HL-60 (cell line): ENCODE results near the gene MEMO1.
"Not testable (repeated sequence)": the region's sequence is repeated elsewhere in the genome, so short reads cannot be mapped to it uniquely, and the experiment has no call there.

Experiments used
- DNase-seq, 2 experiments: peaks; one replicate each; pipeline ENCODE4 v3.0.0-alpha.2; 2010 to 2020; ENCODE audit warnings: low read depth in 1 of 2, low spot score in 1 of 2
- H3K27ac ChIP-seq: fragments of 250-450 bp; sonication (Bioruptor Pico); replicated peaks from 2 replicates; pipeline ENCODE4 v1.5.1; 2020; ENCODE audit warnings: mild to moderate bottlenecking, moderate library complexity
- H3K27me3 ChIP-seq: fragments of 250-450 bp; sonication (Bioruptor Pico); 2 replicates; pipeline ENCODE4 v1.5.1; 2021; ENCODE audit warnings: mild to moderate bottlenecking, moderate library complexity; ENCODE audit not compliant: insufficient read depth, poor library complexity, severe bottlenecking
- H3K4me3 ChIP-seq: replicated peaks from 2 replicates; pipeline ENCODE4 v1.5.1; 2011; ENCODE audit warnings: mild to moderate bottlenecking, control low read depth, low read length; ENCODE audit not compliant: insufficient read depth
- GABPA ChIP-seq: IDR thresholded peaks from 2 replicates; pipeline ENCODE4 v1.6.1; 2012; ENCODE audit warnings: low read depth
- POLR2AphosphoS5 ChIP-seq: IDR thresholded peaks from 2 replicates; pipeline ENCODE4 v1.6.1; 2012; ENCODE audit warnings: low read depth
- SPI1 ChIP-seq: IDR thresholded peaks from 2 replicates; pipeline ENCODE4 v1.6.1; 2012; ENCODE audit warnings: low read depth, mild to moderate bottlenecking, borderline replicate concordance
- TF ChIP-seq, protein P1 (sequence below): IDR thresholded peaks from one replicate; pipeline ENCODE4 v1.5.1; 2011; ENCODE audit warnings: low read length, control low read depth, inconsistent platforms; ENCODE audit not compliant: insufficient read depth
- TF ChIP-seq, protein P2 (sequence below): IDR thresholded peaks from 2 replicates; pipeline ENCODE4 v1.6.1; 2012; ENCODE audit warnings: low read depth; ENCODE audit not compliant: insufficient replicate concordance

The MEMO1 gene

DNA sequence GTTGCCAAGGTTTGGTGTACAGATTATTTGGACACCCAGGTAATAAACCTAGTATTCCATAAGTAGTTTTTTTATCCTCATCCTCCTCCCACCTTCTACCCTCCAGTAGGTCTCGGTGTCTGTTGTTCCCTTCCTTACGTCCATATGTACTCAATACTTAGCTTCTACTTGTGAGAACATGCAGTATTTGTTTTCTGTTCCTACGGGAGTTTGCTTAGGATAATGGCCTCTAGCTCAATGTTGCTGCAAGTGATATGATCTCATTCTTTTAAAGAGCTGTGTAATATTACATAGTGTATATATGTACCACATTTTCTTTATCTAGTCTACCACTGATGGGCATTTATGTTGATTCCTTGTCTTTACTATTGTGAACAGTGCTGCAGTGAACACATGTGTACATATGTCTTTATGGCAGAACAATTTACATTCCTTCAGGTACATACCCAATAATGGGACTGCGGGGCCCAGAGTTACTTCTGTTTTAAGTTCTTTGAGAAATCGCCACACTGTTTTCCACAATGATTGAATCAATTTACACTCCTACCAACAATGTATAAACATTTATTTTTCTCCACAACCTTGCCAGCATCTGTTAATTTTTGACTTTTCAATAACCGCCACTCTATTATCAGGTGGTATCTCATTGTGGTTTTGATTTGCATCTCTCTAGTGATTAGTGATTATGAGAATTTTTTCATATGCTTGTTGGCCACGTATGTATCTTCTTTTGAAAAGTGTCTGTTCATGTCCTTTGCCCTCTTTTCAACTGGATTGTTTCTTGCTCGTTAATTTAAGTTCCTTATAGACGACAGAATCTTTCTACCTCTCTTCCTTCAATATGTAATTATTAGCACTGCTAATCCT is 88.0 kb downstream of the MEMO1 start:
- Histone ChIP-seq H3K4me3 (no peak overlapping the region), H3K27ac (no peak overlapping the region), H3K27me3 (no peaks in the 10 kb centered on the region)
- TF ChIP-seq GABPA = no peak
- TF ChIP-seq, protein P1, sequence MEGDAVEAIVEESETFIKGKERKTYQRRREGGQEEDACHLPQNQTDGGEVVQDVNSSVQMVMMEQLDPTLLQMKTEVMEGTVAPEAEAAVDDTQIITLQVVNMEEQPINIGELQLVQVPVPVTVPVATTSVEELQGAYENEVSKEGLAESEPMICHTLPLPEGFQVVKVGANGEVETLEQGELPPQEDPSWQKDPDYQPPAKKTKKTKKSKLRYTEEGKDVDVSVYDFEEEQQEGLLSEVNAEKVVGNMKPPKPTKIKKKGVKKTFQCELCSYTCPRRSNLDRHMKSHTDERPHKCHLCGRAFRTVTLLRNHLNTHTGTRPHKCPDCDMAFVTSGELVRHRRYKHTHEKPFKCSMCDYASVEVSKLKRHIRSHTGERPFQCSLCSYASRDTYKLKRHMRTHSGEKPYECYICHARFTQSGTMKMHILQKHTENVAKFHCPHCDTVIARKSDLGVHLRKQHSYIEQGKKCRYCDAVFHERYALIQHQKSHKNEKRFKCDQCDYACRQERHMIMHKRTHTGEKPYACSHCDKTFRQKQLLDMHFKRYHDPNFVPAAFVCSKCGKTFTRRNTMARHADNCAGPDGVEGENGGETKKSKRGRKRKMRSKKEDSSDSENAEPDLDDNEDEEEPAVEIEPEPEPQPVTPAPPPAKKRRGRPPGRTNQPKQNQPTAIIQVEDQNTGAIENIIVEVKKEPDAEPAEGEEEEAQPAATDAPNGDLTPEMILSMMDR = no peak
- no peak for DNase-seq

GRCh38 chr2:31920962-31921361 is 89.8 kb downstream of the MEMO1 start:
- no peak for TF ChIP-seq POLR2AphosphoS5
- TF ChIP-seq, protein P1 = no peak
- Histone ChIP-seq H3K4me3 (no peak overlapping the region), H3K27me3 (no peaks in the 10 kb centered on the region), H3K27ac (no peak overlapping the region)
- no peak for DNase-seq

DNA sequence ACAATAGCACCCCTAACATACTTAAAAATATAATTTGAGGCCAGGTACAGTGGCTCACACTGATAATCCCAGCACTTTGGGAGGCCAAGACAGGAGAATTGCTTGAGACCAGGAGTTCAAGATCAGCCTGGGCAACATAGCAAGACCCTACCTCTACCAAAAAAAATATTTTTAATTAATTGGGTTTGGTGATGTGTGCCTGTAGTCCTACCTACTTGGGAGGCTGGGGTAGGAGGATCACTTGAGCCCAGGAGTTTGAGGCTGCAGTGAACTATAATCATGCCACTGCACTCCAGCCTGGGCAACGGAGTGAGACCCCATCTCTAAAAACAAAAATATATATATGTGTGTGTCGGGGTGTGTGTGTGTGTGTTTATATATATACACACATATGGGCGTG is 91.3 kb downstream of the MEMO1 start:
- no peak overlapping the region for H3K27ac ChIP-seq
- TF ChIP-seq, protein P2, sequence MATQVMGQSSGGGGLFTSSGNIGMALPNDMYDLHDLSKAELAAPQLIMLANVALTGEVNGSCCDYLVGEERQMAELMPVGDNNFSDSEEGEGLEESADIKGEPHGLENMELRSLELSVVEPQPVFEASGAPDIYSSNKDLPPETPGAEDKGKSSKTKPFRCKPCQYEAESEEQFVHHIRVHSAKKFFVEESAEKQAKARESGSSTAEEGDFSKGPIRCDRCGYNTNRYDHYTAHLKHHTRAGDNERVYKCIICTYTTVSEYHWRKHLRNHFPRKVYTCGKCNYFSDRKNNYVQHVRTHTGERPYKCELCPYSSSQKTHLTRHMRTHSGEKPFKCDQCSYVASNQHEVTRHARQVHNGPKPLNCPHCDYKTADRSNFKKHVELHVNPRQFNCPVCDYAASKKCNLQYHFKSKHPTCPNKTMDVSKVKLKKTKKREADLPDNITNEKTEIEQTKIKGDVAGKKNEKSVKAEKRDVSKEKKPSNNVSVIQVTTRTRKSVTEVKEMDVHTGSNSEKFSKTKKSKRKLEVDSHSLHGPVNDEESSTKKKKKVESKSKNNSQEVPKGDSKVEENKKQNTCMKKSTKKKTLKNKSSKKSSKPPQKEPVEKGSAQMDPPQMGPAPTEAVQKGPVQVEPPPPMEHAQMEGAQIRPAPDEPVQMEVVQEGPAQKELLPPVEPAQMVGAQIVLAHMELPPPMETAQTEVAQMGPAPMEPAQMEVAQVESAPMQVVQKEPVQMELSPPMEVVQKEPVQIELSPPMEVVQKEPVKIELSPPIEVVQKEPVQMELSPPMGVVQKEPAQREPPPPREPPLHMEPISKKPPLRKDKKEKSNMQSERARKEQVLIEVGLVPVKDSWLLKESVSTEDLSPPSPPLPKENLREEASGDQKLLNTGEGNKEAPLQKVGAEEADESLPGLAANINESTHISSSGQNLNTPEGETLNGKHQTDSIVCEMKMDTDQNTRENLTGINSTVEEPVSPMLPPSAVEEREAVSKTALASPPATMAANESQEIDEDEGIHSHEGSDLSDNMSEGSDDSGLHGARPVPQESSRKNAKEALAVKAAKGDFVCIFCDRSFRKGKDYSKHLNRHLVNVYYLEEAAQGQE = no peak
- TF ChIP-seq POLR2AphosphoS5 = no peak
- TF ChIP-seq GABPA = no peak
- H3K4me3 ChIP-seq = no peak overlapping the region
- no peak for DNase-seq
- H3K27me3 ChIP-seq = no peaks in the 10 kb centered on the region

GRCh38 chr2:31909661-31910060 is 101.1 kb downstream of the MEMO1 start:
- TF ChIP-seq, protein P2 = no peak
- TF ChIP-seq, protein P1 = no peak
- no peak for TF ChIP-seq GABPA
- no peak for TF ChIP-seq POLR2AphosphoS5
- TF ChIP-seq SPI1 = no peak
- no peak for DNase-seq
- Histone ChIP-seq H3K4me3 (no peak overlapping the region), H3K27ac (no peak overlapping the region), H3K27me3 (no peaks in the 10 kb centered on the region)

GRCh38 chr2:31907491-31907890 is 103.3 kb downstream of the MEMO1 start:
- H3K27ac ChIP-seq, H3K27me3 ChIP-seq, H3K4me3 ChIP-seq, DNase-seq: not testable (repeated sequence)
